CD4-positive, alpha-beta memory T cell (primary cell): ENCODE data around the gene BMP2K. TPM values are rescaled to one million over a fixed set of nuclear protein-coding genes. Genes with fewer than 3 reads are reported as not detected.
"Not testable (repeated sequence)": the region's sequence is repeated elsewhere in the genome, so short reads cannot be mapped to it uniquely, and the experiment has no call there.

Experiments
- CTCF ChIA-PET: fragments of 350-600 bp; sonication (Branson Sonifier 250); formaldehyde crosslinking; loops from one replicate; lab custom pipeline; 2021; ENCODE audit warnings: inconsistent platforms; ENCODE audit not compliant: partially characterized antibody; lab: Charles Lee
- POLR2A ChIA-PET: fragments of 350-600 bp; sonication (Branson Sonifier 250); formaldehyde crosslinking; loops from one replicate; lab custom pipeline; 2021; ENCODE audit not compliant: partially characterized antibody; lab: Charles Lee
- DNase-seq, 5 donors: peaks; one replicate each; pipeline versions ENCODE4 v3.0.0 to v3.0.0-alpha.2; 2020 to 2022; ENCODE audit warnings: mixed read lengths in 1 of 5
- H3K27ac ChIP-seq: one replicate; pipeline ENCODE4 v1.7.0; 2013; ENCODE audit warnings: low read depth, low read length
- H3K27me3 ChIP-seq: 2 replicates; pipeline ENCODE4 v1.7.0; 2013; ENCODE audit warnings: mild to moderate bottlenecking, low read length, moderate library complexity; ENCODE audit not compliant: insufficient read depth
- H3K36me3 ChIP-seq: 2 replicates; pipeline ENCODE4 v1.7.0; 2013; ENCODE audit warnings: mild to moderate bottlenecking, low read length, moderate library complexity; ENCODE audit not compliant: insufficient read depth
- H3K4me1 ChIP-seq: 2 replicates; pipeline ENCODE4 v1.7.0; 2013; ENCODE audit warnings: mild to moderate bottlenecking, low read length, moderate library complexity; ENCODE audit not compliant: insufficient read depth
- H3K4me3 ChIP-seq, 2 donors: one replicate each; pipeline ENCODE4 v1.7.0; 2013; ENCODE audit warnings: low read length in 2 of 2, mild to moderate bottlenecking in 1 of 2
- H3K9me3 ChIP-seq, 2 donors: one replicate each; pipeline ENCODE4 v1.7.0; 2013; ENCODE audit warnings: low read length in 2 of 2, control low read depth in 1 of 2; ENCODE audit not compliant: control insufficient read depth in 1 of 2
- H3K27ac Mint-ChIP-seq, 7 donors: one replicate each; pipeline ENCODE4 v1.8.0; 2020 to 2021; ENCODE audit warnings: mixed read lengths in 7 of 7, mild to moderate bottlenecking in 6 of 7, inconsistent platforms in 3 of 7, moderate library complexity in 3 of 7
- H3K27me3 Mint-ChIP-seq, 2 donors: one replicate each; pipeline ENCODE4 v1.8.0; 2020 to 2021; ENCODE audit warnings: mixed read lengths in 2 of 2
- H3K36me3 Mint-ChIP-seq, 2 donors: one replicate each; pipeline ENCODE4 v1.8.0; 2020 to 2021; ENCODE audit warnings: mixed read lengths in 2 of 2, inconsistent platforms in 1 of 2, mild to moderate bottlenecking in 1 of 2
- H3K4me1 Mint-ChIP-seq, 4 donors: one replicate each; pipeline ENCODE4 v1.8.0; 2020 to 2021; ENCODE audit warnings: mixed read lengths in 4 of 4, mild to moderate bottlenecking in 1 of 4
- H3K4me3 Mint-ChIP-seq, 8 donors: one replicate each; pipeline ENCODE4 v1.8.0; 2020 to 2021; ENCODE audit warnings: mixed read lengths in 8 of 8, mild to moderate bottlenecking in 7 of 8, moderate library complexity in 6 of 8, inconsistent platforms in 3 of 8
- H3K9me3 Mint-ChIP-seq, 8 donors: one replicate each; pipeline ENCODE4 v1.8.0; 2020 to 2021; ENCODE audit warnings: mixed read lengths in 8 of 8, mild to moderate bottlenecking in 5 of 8, inconsistent platforms in 3 of 8, moderate library complexity in 1 of 8
- intact Hi-C: fragments of 100-400 bp; cut with micrococcal nuclease; formaldehyde crosslinking; loops from one replicate; pipeline ENCODE4 v1.15.1; 2023
- polyA plus RNA-seq, 2 donors: library from polyadenylated mRNA; unstranded; fragments of 300-500 nt; fragmentation: Illumina TruSeq; gene quantifications; one replicate each; pipeline ENCODE4 v1.2.3, GENCODE V29; 2021
- total RNA-seq, 2 experiments: library from RNA; stranded (reverse); gene quantifications; one replicate each; pipeline ENCODE4 v1.2.3, GENCODE V29; 2021

The BMP2K gene
- total and polyA plus RNA-seq, 4 experiments from 2014 or later = 1.8 to 9.9 (median 5.8) TPM

- no peaks in the 10 kb centered on the region for H3K9me3 Mint-ChIP-seq
- intact Hi-C loops = no loop called here
- Histone ChIP-seq H3K4me1 (no peaks in the 10 kb centered on the region), H3K36me3 (no peaks in the 10 kb centered on the region), H3K4me3 (no peak overlapping the region), H3K9me3 (no peaks in the 10 kb centered on the region), H3K27me3 (no peaks in the 10 kb centered on the region), H3K27ac (no peak overlapping the region)
- no peak for DNase-seq
- ChIA-PET CTCF (no interaction called here), POLR2A (interaction anchor here (0.7 kb wide), 1 partner anchor 649 kb away, joined by 3 read pairs; no protein-coding TSS in a partner anchor)
- no peaks in the 10 kb centered on the region for H3K4me1 Mint-ChIP-seq
- no peak overlapping the region for H3K4me3 Mint-ChIP-seq
- H3K36me3 Mint-ChIP-seq = no peaks in the 10 kb centered on the region
- no peaks in the 10 kb centered on the region for H3K27me3 Mint-ChIP-seq
- H3K27ac Mint-ChIP-seq = no peak overlapping the region
These were observed 12.1 kb downstream of the BMP2K start for GRCh38 chr4:78788007-78788889.

GRCh38 chr4:78795594-78796416, 19.7 kb downstream of the BMP2K start:
- H3K27ac ChIP-seq, H3K4me1 ChIP-seq, H3K9me3 Mint-ChIP-seq, H3K27me3 Mint-ChIP-seq, H3K27ac Mint-ChIP-seq, H3K9me3 ChIP-seq, POLR2A ChIA-PET, CTCF ChIA-PET, intact Hi-C loops, H3K4me1 Mint-ChIP-seq, H3K36me3 ChIP-seq, H3K36me3 Mint-ChIP-seq, H3K4me3 Mint-ChIP-seq, DNase-seq, H3K4me3 ChIP-seq, H3K27me3 ChIP-seq: not testable (repeated sequence)

DNA sequence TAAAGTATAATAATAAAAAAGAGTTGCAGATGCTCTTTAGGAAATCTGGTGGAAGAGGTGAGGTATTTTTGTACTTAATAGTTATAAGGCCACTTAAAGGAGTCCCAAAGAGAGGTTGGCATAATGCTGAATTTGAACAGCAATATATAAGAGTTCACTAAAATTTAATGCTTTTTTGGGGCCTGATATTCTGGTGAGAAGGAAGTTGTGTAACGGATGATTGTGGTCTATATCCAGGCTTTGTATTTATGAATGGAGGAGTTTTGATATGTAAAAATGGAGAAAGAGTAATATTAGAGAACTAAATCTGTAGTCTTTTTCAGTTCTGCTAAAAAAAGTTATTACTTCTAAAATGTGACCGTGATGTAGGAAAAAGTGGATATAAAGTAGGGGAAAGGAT, 20.4 kb downstream of the BMP2K start:
- no peak overlapping the region for H3K4me3 ChIP-seq
- H3K4me1 Mint-ChIP-seq = peaks cover 0 to 7% (median 2%) of the 10 kb centered on the region in 4 donors
- H3K27me3 Mint-ChIP-seq = no peaks in the 10 kb centered on the region
- no peak overlapping the region for H3K27ac Mint-ChIP-seq
- no peaks in the 10 kb centered on the region for H3K36me3 ChIP-seq
- CTCF ChIA-PET = no interaction called here
- peaks cover 0 to 5% of the 10 kb centered on the region in 2 donors for H3K36me3 Mint-ChIP-seq
- POLR2A ChIA-PET = no interaction called here
- no peaks in the 10 kb centered on the region for H3K4me1 ChIP-seq
- intact Hi-C loops = no loop called here
- H3K27ac ChIP-seq = no peak overlapping the region
- H3K9me3 ChIP-seq = no peaks in the 10 kb centered on the region
- peaks cover 0 to 4% (median 1%) of the 10 kb centered on the region in 8 donors for H3K9me3 Mint-ChIP-seq
- DNase-seq = no peak
- no peaks in the 10 kb centered on the region for H3K27me3 ChIP-seq
- no peak overlapping the region for H3K4me3 Mint-ChIP-seq

GRCh38 chr4:78797777-78798284, 21.7 kb downstream of the BMP2K start:
- CTCF ChIA-PET = no interaction called here
- Histone ChIP-seq H3K27ac (no peak overlapping the region), H3K4me3 (no peak overlapping the region), H3K36me3 (no peaks in the 10 kb centered on the region), H3K27me3 (no peaks in the 10 kb centered on the region), H3K4me1 (no peaks in the 10 kb centered on the region), H3K9me3 (no peaks in the 10 kb centered on the region)
- intact Hi-C loops = no loop called here
- Mint-ChIP-seq H3K4me3 (no peak overlapping the region), H3K9me3 (peaks cover 0 to 4% (median 1%) of the 10 kb centered on the region in 8 donors), H3K27me3 (no peaks in the 10 kb centered on the region), H3K27ac (no peak overlapping the region), H3K36me3 (peaks cover 0 to 5% of the 10 kb centered on the region in 2 donors), H3K4me1 (peaks cover 0 to 7% (median 4%) of the 10 kb centered on the region in 4 donors)
- no peak for DNase-seq
- POLR2A ChIA-PET = no interaction called here

- H3K9me3 ChIP-seq = no peaks in the 10 kb centered on the region
- no peak overlapping the region for H3K27ac Mint-ChIP-seq
- H3K4me1 Mint-ChIP-seq = peaks cover 0 to 9% (median 4%) of the 10 kb centered on the region in 4 donors
- no peaks in the 10 kb centered on the region for H3K27me3 Mint-ChIP-seq
- H3K4me3 Mint-ChIP-seq = no peak overlapping the region
- no peaks in the 10 kb centered on the region for H3K4me1 ChIP-seq
- ChIA-PET CTCF (no interaction called here), POLR2A (no interaction called here)
- peaks cover 0 to 4% (median 2%) of the 10 kb centered on the region in 8 donors for H3K9me3 Mint-ChIP-seq
- H3K27me3 ChIP-seq = no peaks in the 10 kb centered on the region
- DNase-seq = no peak
- H3K36me3 Mint-ChIP-seq = peaks cover 1 to 4% of the 10 kb centered on the region in 2 donors
- H3K36me3 ChIP-seq = no peaks in the 10 kb centered on the region
- no peak overlapping the region for H3K4me3 ChIP-seq
- H3K27ac ChIP-seq = no peak overlapping the region
- intact Hi-C loops = no loop called here
These were observed 23.7 kb downstream of the BMP2K start for GRCh38 chr4:78799551-78800495.

DNA sequence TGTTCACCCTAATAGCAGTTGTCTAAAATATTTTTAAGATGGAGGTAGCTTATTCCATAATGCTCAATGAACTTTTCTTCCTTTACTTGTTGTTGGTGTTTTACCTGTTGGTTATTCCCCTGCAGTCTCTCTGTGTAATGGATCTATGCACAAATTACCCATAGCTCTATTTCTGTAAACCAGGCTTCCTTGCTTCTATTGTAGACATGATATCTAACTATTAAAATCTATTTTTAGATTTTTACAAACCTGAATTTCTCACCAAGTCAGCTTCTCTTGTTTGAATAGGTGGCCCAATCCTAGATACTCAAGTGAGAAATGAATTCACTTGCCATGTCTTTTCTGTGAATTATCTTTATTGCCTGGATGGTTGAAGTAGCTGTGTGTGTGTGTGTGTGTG, 24.8 kb downstream of the BMP2K start:
- Histone ChIP-seq H3K27me3 (no peaks in the 10 kb centered on the region), H3K36me3 (no peaks in the 10 kb centered on the region), H3K4me1 (no peaks in the 10 kb centered on the region), H3K27ac (no peak overlapping the region), H3K9me3 (no peaks in the 10 kb centered on the region), H3K4me3 (no peak overlapping the region)
- Mint-ChIP-seq H3K4me1 (peaks cover 0 to 9% (median 4%) of the 10 kb centered on the region in 4 donors), H3K36me3 (peaks cover 0 to 3% of the 10 kb centered on the region in 2 donors), H3K4me3 (no peak overlapping the region), H3K27me3 (no peaks in the 10 kb centered on the region), H3K27ac (no peak overlapping the region), H3K9me3 (peaks cover 0 to 11% (median 0%) of the 10 kb centered on the region in 8 donors)
- intact Hi-C loops = no loop called here
- POLR2A ChIA-PET = no interaction called here
- no peak for DNase-seq
- CTCF ChIA-PET = interaction anchor here (0.9 to 1.1 kb wide), 2 partner anchors 9 to 24 kb away, joined by 3 to 4 read pairs; no protein-coding TSS in a partner anchor
